SIG-M5 (cell line): Measurements from ENCODE around the gene SCN5A.
"Not testable (repeated sequence)": the region's sequence is repeated elsewhere in the genome, so short reads cannot be mapped to it uniquely, and the experiment has no call there.

Source experiments
- DNase-seq: peaks from one replicate; lab custom pipeline; 2025; lab: John Stamatoyannopoulos, UW

Gene SCN5A

DNA sequence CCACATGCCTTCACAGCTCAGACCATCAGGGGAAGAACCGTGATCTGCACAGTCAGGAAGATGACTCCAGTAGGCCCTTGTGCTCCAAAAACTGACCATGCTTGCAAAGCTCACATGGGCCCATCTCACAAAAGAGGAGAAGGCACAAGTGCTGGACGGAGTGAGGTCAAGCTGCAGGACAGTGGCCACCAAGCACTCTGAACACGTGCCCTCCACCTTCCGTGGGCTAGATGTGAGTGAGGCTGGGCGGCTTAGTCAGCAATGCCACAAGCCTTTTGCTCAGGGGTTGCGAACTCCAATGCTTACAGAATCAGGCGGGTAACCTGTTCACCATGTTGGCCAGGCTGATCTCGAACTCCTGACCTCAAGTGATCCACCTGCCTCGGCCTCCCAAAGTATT, 70.9 kb downstream of the SCN5A start:
- DNase-seq, result no peak

DNA sequence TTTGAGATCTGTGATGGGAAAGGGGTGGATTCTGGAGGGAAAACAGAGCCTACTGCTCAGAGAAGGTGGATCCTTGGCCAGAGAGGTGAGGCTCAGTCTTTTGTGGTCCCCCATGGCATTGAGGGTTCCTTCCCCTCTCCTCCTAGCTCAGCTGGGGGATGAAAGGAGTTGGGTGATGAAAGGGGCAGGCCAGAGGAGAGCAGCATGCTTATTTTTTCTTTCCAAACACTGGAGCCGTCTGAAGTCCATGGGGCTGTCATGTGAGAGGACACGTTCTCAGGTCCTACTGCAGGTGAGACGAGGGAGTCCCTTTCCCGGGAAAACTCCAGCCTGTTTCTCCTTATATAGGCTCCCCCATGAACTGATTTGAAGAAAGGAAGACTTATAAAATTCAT, 71.4 kb downstream of the SCN5A start:
- DNase-seq, result no peak

DNA sequence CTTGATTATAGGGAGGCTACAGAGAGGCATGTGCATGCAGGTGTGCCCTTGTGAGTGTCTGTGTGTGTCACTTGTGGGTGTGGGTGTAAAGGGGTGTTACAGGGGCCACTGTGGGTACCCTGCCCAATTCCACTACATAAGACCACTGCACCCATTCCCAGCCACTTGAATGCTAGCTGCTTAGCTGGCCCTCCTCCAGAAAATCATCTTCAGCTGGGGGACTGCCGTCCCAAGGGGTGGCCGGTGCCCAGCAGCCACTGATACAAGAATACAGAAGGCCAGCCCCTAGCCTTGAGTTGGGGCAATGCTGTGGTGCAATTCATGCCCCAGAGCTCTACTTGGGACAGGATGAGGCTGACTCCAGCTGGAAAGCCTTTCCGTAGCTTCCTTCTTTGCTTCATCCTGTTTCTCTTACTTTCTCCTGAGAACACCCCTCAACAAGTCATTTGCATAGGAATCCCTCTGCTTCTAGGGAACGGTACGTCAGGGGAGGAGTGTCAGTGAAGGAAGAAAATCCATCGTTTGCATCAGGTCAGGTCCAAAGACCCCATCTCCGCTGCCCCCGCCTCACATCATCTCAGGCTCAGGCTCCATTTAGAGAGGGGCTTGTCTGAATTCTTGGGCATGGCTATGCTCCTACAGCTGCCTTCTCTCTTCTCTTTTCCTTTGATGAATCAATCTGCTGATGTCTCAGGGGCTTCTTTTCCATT, 72.0 kb downstream of the SCN5A start:
- DNase-seq, result no peak

DNA sequence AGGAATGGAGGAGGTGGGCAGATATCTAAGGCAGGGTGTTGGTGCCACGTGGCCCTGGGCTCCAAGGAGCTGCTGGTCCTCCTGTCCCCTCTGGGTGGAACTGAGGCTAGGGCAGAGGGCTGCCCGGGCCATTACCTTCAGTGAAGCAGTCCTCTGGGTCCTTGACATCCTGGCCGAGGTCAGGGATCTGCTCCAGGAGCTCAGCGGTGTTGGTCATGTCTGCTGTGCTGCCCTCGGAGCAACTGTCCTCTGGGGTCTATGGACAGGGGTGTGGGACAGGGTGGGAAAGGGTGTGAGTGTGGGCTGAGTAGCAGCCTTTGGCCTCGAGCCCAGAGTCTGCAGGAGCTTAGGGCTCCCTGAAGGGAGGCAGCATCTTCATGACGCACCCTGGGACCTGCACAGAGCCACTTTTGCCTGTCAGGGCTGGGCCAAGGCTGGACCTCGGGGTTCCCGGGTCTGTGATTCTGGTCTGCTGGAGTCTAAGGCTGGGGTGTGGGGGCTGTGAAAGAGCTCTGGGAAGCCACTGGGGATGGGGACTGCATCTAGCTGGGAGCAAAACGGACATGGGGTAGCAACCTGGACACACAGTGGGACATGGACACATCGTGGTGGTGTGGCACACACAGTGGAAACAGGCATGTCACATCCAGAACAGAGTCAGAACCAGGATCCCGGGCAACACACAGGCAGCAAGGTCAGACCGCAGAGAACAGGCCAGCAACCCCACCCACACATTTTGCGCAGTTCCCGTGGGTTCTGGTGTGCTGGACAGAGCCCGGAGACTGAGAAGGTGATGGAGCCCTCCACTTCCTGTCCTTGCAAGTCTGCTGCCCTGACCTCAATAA, 72.7 kb downstream of the SCN5A start:
- DNase-seq, result no peak

DNA sequence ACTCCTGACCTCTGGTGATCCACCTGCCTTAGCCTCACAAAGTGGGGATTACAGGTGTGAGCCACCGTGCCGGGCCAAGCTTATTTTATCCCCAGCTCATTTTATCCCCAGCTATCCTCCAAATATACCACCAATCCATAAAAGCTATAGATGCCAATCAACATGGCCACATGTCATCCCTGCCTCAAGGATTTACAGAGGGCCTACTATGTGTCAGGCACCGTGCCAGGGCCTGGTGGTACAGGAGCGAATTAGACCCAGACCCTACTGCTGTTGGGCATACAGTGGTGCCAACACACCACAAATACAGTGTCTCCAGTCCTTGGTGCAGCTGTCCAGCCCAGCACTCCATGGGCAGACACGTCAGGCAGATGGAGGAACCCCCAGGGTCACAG, 73.4 kb downstream of the SCN5A start:
- no peak for DNase-seq

DNA sequence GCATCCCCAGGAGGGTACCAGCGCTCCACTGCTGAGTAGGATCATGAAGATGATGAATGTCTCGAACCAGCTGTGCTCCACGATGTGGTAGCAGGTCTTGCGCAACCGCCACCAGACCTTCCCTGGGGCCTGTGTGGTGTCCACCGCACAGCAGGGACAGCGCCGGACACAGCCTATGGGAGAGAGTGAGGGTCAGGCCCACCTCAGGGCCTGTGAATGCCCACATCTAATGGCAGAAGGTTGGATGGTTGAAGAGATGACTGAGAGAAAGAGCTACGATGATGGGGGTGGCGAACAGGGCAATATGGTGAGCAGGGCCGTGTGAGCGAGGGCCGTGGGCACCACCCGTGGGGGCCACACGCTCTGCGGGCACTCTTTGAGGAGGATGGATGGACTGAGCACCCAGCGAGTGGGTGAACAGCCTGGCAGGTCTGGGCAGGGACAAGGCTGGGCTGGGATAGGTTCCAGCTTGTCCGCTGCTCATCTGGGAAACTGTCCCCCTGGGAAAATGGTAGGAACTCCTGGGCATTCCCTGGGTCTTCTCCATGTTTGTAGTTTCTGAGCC, 74.1 kb downstream of the SCN5A start:
- no peak for DNase-seq

DNA sequence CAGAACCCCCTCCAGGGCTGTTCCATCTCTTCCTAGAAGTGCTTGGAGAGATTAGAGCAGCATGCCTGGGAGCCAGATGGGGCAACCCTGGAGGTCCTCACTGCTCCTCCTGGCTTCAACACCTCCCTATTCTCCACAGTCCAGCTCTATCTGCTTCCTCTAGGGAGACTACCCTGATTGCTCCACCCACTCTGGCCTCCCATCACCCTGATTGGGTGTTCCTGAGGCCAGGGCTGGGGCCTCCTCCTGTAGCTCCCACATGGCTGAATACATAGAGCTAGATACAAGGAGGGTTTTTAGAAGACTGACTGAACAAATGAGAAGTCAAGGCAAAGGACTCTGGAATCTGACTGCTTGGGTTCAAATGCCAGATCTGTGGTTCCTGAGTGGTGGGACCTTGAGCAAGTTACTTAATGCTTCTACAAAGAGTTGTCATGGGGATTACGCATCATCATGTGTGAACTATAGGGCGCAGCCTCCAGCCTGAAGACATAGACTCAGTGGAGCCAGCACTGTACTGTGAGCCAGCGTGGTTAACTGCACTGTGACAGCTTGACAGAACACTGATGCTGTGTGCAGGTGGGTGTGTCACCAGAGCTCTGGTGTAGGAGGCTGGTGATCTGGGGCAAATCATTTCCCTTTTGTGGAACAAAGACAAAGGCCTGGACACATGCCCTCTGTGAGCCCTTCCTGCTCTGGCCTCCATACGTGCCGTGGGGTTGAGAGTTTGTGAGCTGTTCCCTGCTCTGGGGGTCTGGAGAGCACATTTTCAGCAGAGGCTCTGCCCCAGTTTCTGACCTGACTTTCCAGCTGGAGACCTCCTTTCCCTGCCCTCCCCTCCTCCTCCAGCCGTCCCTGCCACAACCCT, 74.8 kb downstream of the SCN5A start:
- no peak for DNase-seq

DNA sequence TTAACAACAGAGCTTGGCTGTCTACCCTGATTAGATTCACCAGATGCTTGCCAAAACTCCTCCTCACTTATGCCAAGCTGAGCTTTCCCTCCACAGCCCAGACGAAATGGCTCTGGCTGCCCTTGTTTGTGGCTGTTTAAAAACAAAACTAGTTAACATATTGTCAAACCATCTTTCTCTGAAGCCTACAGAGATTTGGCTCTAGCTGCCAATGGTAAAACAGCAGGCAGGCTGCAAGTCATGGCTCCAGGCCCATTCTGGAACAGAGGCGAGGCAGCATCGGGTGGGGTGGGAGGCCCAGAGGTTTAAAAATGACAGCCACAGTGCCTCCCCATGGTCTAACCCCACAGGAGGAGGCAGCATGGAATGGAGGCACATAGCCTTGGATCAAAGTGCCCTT, 75.9 kb downstream of the SCN5A start:
- DNase-seq, result no peak

DNA sequence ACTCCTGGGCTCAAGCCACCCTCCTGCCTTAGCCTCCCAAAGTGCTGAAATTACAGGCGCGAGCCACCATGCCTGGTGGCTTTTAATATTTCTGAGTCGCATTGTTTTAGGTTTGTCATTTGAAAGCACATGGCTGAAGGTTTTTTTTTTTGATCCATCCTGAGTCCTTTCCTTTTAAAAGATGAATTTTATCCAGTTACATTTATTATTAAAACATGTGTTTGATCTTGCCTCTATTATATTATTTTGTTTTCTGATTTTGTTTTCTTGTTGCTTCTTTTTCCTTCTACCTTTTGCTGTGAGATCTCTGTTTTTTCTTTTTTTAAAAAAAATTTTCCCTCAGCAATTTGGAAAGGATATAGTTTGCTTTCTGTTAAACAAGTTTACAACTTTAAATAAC, 76.4 kb downstream of the SCN5A start:
- DNase-seq, result no peak

DNA sequence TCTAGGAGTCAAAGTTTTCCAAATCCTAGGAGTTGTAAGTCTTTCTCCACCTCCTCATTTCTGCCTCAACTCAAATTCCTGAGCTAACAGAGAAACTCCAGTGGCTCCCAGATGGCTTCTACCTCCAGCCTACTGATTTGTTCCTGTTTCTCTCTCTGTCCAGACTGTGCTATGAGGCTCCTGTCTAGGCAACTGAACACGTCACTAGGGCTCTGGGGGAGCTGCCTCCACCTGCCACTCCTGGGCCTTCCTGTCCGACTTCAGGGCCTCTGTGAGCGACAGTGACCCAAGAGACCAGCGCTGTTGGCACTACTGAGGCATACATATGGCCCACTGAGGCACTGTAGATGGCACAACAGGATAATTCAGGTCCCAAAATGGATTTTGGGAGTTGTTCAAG, 82.0 kb downstream of the SCN5A start:
- DNase-seq, result no peak

DNA sequence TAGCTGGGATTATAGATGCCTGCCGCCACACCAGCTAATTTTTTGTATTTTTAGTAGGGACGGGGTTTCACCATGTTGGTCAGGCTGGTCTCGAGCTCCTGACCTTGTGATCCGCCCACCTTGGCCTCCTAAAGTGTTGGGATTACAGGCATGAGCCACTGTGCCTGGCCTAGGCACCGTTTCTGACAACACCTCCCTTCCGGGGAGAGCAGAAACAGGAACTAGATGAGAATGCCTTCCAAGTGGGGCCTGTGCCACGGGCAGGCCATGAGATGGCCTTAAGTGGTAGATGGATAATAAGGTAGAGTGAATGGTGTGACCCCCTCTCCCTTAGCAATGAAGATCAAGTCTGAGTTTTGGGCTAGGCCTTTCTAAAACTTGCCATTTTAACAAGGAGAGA, 82.7 kb downstream of the SCN5A start:
- DNase-seq, result not testable (repeated sequence)

DNA sequence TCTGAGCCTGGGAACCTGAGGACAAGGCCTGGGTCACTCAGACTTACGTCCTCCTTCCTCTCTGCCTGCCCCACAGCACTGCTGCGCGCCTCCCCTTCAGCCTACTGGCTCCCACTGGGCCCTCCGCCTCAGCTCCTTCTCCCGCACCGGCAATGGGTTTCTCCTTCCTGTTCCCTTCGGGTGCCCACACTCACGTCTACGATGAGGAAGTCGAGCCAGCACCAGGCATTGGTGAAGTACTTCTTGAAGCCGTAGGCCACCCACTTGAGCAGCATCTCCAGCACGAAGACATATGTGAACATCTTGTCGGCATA, 83.3 kb downstream of the SCN5A start:
- DNase-seq, result no peak

DNA sequence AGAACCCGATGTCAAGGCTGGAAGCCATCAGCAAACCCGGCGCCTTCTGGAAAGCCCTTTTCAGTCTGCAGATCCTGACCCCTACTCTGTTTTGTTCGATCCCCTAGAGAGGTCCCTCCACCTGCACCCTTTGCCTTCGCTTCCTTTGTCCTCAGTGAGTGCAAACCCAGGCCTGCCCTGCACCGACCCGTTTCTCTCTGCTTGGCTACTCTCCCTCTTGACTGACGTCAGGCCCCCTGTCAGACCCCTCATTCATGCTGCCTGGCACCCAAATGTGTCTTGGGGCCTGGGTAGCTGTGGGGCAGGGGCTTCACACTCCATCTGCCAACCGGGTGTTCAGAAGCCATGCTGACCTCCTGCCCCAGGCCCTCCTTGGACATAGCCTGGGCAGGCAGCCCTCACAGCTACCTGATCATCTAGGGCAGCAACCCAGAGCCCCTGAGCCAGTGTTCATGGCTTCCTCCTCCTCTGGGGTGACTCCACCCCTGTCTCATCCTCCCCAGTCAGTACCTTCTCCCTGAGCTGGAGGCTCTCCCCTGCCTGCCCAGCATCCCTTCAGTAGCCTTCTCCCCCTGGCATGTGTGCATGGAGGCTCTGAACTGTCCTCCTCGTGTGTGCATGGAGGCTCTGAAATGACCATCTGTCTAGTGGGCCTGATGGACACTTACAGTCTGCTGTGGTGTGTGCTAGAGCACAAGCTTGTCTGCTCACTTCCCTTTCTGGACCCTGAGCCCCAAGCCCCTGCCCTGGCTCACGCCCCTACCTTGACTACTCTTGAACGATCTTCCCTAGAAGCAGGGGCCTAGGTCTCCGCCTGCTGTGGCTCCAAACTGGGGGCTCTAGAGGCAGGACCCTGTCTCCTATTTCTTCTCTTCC, 83.9 kb downstream of the SCN5A start:
- no peak for DNase-seq

DNA sequence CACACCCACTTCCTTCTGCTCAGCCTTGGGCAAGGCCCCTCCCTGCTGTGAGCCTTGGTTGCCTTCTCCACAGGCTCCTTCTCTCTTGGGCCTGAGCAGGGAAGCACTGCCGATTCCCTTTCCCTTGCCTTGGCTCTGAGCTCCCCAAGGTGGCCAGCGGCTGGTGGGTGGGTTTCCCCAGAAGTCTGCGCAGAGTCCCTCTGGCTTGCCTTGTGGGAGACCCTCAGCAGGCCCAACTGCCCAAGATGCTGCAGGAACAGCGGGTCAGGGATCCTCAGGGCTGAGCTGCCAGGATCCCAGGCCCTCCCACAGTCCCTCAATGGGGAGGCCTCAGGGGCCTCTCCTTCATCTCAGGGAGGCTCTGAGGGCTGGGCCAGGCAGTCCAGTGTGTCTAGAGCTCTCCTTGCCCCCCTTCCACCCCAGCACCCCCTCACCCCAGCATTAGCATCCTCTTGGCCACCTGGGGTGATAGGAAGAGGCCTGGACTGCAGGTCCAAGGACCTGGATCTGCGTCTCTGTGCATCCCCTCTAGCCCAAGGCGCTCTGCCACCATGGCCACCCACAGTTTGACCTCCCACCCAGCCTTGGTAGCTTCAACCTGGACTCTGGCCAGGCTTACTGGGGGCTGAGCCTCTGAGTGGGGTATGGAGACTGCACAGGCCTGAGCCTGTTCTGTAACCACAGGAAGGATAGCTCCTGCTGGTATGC, 84.7 kb downstream of the SCN5A start:
- DNase-seq, result no peak

DNA sequence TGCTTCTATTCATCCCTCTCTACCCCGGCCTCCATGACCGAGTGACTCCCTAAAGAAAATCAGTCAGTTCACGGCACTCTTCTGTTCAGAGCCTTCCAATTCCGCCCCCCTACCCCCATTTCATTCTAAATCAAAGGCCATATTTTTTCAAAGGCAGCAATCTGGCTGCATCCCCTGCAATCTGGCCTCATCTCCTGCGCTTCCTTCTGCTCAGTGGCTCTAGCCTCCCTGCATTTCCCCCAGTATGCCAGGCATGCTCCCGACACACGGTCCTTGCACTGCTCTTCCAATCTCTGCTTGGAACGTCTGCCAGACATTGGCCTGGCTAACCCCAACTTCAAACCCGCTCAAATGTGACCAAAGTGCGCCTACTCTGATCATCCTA, 85.6 kb downstream of the SCN5A start:
- DNase-seq, result no peak

DNA sequence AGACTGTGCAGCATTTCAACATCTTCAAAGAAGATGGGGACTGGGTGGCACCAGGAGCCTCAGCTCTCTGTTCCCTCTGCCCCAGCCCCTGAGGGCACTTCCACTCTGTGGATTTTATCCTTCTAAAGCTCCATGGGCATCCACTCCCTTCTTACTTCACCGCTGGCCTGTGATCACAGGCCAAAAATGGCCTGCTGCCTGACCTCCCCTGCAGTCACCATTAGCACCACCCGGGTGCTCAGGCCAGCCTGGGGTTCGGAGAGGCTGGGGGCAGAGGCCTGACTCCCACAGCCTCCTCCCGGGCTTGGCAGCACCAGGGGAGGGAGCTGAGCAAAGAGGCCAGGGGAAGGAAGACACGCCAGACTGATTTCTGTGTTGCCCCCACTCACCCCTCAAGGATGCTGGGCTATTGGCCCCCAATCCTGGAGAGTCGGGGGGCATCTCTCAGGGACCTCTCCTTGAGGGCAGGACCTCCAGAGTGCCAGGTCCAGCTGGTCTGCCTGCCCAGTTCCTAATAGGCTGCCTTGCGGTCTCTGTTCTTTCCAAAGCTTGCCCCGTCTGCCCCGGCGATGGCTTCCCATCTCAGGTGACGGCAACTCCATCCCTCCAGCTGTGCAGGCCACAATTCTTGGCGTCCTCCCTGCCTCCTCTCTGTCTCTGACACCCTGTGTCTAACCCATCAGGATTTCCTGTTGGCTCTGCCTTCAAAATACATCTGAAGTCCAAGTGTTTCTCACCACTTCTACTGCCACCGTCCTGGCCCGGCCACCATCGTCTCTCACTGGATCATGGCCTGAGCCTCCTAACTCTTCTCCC, 86.2 kb downstream of the SCN5A start:
- no peak for DNase-seq

DNA sequence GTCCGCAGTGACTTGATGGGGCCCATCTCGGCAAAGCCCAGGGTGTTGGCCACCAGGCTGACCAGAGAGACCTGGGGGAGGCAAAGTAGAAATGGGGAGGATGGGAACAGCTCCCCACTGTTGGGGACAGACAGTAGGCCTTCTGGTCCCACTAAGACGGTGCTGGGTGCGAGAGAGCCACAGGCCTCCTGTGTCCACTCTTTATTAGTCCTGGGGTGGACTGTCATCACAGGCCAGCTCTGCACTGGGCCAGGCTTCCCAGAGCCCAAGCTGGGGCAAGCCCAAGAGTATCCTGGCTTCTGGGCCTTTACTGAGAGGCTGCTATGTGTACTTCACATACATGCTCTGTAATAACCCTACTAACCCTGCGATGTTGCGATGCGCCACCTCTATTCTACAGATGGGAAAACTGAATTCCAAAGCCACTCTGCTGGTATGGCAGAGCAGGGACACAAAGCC, 87.0 kb downstream of the SCN5A start:
- no peak for DNase-seq

DNA sequence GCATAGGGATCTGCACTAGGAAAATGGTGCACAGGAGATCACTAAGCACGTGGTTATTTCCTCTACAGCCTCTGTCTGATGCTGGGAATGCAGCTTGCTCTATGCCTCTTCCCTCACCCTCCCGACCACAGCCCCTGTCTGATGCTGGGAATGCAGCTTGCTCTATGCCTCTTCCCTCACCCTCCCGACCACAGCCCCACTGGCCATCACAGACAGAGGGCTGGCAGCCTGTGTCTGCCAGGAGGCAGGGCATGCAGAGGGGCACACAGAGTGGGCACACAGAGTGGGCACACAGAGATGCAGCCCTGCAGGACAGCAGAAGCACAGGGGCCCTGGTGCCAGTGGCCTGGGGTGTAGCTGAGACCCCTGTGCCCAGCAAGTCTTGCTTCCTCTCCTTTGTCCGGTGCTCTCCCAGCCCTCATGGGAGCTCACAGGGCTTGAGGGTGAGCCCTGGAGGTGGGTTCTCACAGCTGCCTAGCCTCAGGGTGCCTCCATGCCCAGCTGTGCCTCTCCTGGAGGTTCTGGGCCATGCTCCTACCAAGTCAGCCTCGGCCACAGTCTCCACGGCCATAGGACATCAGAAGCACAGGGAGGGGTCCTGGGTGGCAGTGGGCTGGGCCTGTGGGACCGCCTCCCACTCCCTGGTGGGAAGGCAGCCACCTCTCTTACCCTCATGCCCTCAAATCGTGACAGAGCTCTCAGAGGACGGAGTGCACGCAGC, 87.6 kb downstream of the SCN5A start:
- DNase-seq, result no peak

DNA sequence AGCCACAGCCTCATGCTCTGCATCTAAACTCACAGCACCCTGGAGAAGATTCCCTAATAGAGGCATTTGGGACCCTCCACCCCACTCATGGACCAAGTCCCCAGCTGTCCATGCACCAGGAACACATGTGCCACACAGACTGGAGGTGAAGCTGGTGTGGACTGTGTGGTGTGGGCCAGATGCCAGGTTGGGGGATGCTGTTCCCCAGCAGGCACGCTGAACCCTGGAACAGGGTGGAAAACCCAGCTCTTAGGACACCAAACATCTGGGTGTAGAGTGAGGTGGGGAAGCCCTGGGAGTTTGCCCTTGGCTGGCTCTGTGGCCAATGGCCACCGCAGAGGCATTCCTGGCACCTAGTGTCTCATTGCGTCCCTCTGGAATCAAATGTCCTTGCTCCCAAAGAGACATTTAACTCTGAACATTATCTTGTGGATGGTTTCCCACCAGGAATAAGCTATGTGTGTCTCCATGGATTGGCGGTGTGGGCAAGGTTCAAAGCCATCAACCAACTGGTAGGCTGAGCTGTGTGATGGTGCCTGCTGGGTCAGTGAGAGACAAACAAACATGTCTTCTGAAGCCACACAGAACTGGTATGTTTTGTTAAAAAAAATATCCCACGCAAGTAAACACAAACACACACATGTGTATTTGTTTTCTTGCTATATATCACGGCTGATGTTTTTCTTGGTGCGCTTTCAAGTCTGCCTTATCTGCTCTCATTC, 88.3 kb downstream of the SCN5A start:
- DNase-seq, result no peak
